HEK293 (cell line): ENCODE results near the gene MON2.

Experiments used
- CTCF ChIA-PET: fragments of 350-600 bp; formaldehyde crosslinking; extraction: SDS; loops from one replicate; lab custom pipeline; 2021; ENCODE audit warnings: antibody characterized with exemption; lab: Yijun Ruan, JAX
- POLR2A ChIA-PET: fragments of 300-600 bp; formaldehyde crosslinking; extraction: SDS; loops from one replicate; lab custom pipeline; 2020; ENCODE audit warnings: antibody characterized with exemption, inconsistent platforms; lab: Yijun Ruan, JAX
- H3K27ac ChIP-seq: fragments of 200-500 bp; sonication (Bioruptor generic); 2 replicates; pipeline ENCODE4 v1.5.1; 2014; ENCODE audit warnings: low read depth, low read length, control low read depth, inconsistent platforms; ENCODE audit errors: extremely low read depth
- H3K36me3 ChIP-seq, 2 experiments: fragments of 200-500 bp in 1 of 2; sonication (Bioruptor generic) in 1 of 2; 1 replicate in 1 of 2; 2 replicates in 1 of 2; pipeline ENCODE4 v1.5.1; 2014 to 2017; ENCODE audit warnings: inconsistent platforms in 2 of 2, low read length in 2 of 2; ENCODE audit not compliant: control insufficient read depth in 2 of 2, insufficient read depth in 1 of 2
- H3K4me1 ChIP-seq: fragments of 200-500 bp; sonication (Bioruptor generic); 2 replicates; pipeline ENCODE4 v1.5.1; 2014; ENCODE audit warnings: mild to moderate bottlenecking, low read length, inconsistent platforms; ENCODE audit not compliant: control insufficient read depth, insufficient read depth
- H3K4me3 ChIP-seq: 2 replicates; pipeline ENCODE4 v1.5.1; 2011; ENCODE audit warnings: low read depth, mild to moderate bottlenecking, control low read depth, low read length, moderate library complexity
- H3K9me3 ChIP-seq: fragments of 200-500 bp; sonication (Bioruptor generic); 2 replicates; pipeline ENCODE4 v1.5.1; 2014; ENCODE audit warnings: low read depth, low read length, inconsistent platforms; ENCODE audit not compliant: control insufficient read depth, insufficient read depth
- KLF16 ChIP-seq: fragments of 450-650 bp; formaldehyde crosslinking; IDR thresholded peaks from 2 replicates; pipeline ENCODE4 v1.5.1; 2017; ENCODE audit warnings: missing biosample characterization, missing genetic modification characterization
- ZBTB1 ChIP-seq: fragments of 450-650 bp; formaldehyde crosslinking; IDR thresholded peaks from 2 replicates; pipeline ENCODE4 v1.5.1; 2016; ENCODE audit warnings: missing biosample characterization, missing genetic modification characterization
- ZBTB17 ChIP-seq: fragments of 450-650 bp; formaldehyde crosslinking; IDR thresholded peaks from 2 replicates; pipeline ENCODE4 v1.5.1; 2016; ENCODE audit warnings: missing biosample characterization, missing genetic modification characterization
- ZIC2 ChIP-seq: fragments of 450-650 bp; formaldehyde crosslinking; IDR thresholded peaks from 2 replicates; pipeline ENCODE4 v1.5.1; 2016; ENCODE audit warnings: missing biosample characterization, missing genetic modification characterization
- ZNF366 ChIP-seq: fragments of 450-650 bp; formaldehyde crosslinking; conservative IDR thresholded peaks from 2 replicates; pipeline ENCODE4 v1.5.1; 2016; ENCODE audit warnings: missing biosample characterization, missing genetic modification characterization
- ZNF585B ChIP-seq: fragments of 450-650 bp; formaldehyde crosslinking; IDR thresholded peaks from 2 replicates; pipeline ENCODE4 v1.5.1; 2016; ENCODE audit warnings: missing biosample characterization, missing genetic modification characterization
- ZNF600 ChIP-seq: fragments of 450-650 bp; formaldehyde crosslinking; IDR thresholded peaks from 2 replicates; pipeline ENCODE4 v1.5.1; 2016; ENCODE audit warnings: missing biosample characterization, missing genetic modification characterization
- ZNF670 ChIP-seq: fragments of 450-650 bp; formaldehyde crosslinking; IDR thresholded peaks from 2 replicates; pipeline ENCODE4 v1.5.1; 2016; ENCODE audit warnings: missing biosample characterization, missing genetic modification characterization, low read depth
- ZNF792 ChIP-seq: fragments of 450-650 bp; formaldehyde crosslinking; IDR thresholded peaks from 2 replicates; pipeline ENCODE4 v1.5.1; 2016; ENCODE audit warnings: missing biosample characterization, missing genetic modification characterization
- ZNF837 ChIP-seq: fragments of 450-650 bp; formaldehyde crosslinking; IDR thresholded peaks from 2 replicates; pipeline ENCODE4 v1.5.1; 2016; ENCODE audit warnings: missing biosample characterization, missing genetic modification characterization
- ZSCAN16 ChIP-seq: fragments of 450-650 bp; formaldehyde crosslinking; IDR thresholded peaks from 2 replicates; pipeline ENCODE4 v1.5.1; 2016; ENCODE audit warnings: missing biosample characterization, missing genetic modification characterization
- ZXDB ChIP-seq: fragments of 450-650 bp; formaldehyde crosslinking; IDR thresholded peaks from 2 replicates; pipeline ENCODE4 v1.5.1; 2016; ENCODE audit warnings: missing biosample characterization, missing genetic modification characterization
- TF ChIP-seq, protein P1 (sequence below): fragments of 450-650 bp; formaldehyde crosslinking; IDR thresholded peaks from 2 replicates; pipeline ENCODE4 v1.5.1; 2016; ENCODE audit warnings: missing biosample characterization, missing genetic modification characterization
- TF ChIP-seq, protein P2 (sequence below): fragments of 450-650 bp; formaldehyde crosslinking; IDR thresholded peaks from 2 replicates; pipeline ENCODE4 v1.5.1; 2016; ENCODE audit warnings: missing biosample characterization, missing genetic modification characterization
- TF ChIP-seq, protein P3 (sequence below): fragments of 450-650 bp; formaldehyde crosslinking; conservative IDR thresholded peaks from 2 replicates; pipeline ENCODE4 v1.5.1; 2016; ENCODE audit warnings: low read depth, missing biosample characterization, missing genetic modification characterization
- TF ChIP-seq, protein P4 (sequence below): fragments of 450-650 bp; formaldehyde crosslinking; IDR thresholded peaks from 2 replicates; pipeline ENCODE4 v1.5.1; 2016; ENCODE audit warnings: missing biosample characterization, missing genetic modification characterization, borderline replicate concordance
- TF ChIP-seq, protein P5 (sequence below): fragments of 450-650 bp; formaldehyde crosslinking; IDR thresholded peaks from 2 replicates; pipeline ENCODE4 v1.5.1; 2016; ENCODE audit warnings: missing biosample characterization, missing genetic modification characterization

Gene MON2

DNA sequence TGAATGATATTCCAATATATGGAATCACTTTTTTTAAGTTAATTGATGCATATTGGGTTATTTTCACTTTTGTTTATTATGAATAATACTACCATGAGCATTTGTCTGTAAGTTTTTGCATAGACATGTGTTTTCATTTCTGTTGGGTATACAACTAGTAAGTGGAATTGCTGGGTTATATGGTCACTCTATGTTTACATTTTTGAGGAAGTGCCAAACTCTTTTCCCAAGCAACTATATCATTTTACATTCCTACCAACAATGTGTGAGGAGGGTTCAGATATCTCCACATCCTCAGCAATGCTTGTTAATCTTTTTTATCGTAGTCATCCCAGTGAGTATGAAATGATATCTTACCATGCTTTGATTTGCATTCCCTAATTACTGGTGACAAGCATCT, 64.0 kb downstream of the MON2 start:
- Histone ChIP-seq H3K4me1 (no peaks in the 10 kb centered on the region), H3K9me3 (no peaks in the 10 kb centered on the region), H3K4me3 (no peak overlapping the region), H3K27ac (no peak overlapping the region), H3K36me3 (peaks cover 14 to 23% of the 10 kb centered on the region in 2 experiments)
- ChIA-PET POLR2A (no interaction called here), CTCF (interaction anchor here (0.5 kb wide), 1 partner anchor 110 kb away, joined by 3 read pairs; no protein-coding TSS in a partner anchor)
- TF ChIP-seq KLF16 (tag by site-specific recombination) (no peak), ZSCAN16 (tag by site-specific recombination) (no peak), ZNF600 (tag by site-specific recombination) (no peak), ZNF366 (tag by site-specific recombination) (no peak), ZBTB17 (tag by site-specific recombination) (no peak), ZNF670 (tag by site-specific recombination) (no peak), ZIC2 (tag by site-specific recombination) (no peak), ZBTB1 (tag by site-specific recombination) (no peak), ZNF792 (tag by site-specific recombination) (no peak), ZXDB (tag by site-specific recombination) (no peak), ZNF837 (tag by site-specific recombination) (no peak), ZNF585B (no peak)
- TF ChIP-seq, protein P1, sequence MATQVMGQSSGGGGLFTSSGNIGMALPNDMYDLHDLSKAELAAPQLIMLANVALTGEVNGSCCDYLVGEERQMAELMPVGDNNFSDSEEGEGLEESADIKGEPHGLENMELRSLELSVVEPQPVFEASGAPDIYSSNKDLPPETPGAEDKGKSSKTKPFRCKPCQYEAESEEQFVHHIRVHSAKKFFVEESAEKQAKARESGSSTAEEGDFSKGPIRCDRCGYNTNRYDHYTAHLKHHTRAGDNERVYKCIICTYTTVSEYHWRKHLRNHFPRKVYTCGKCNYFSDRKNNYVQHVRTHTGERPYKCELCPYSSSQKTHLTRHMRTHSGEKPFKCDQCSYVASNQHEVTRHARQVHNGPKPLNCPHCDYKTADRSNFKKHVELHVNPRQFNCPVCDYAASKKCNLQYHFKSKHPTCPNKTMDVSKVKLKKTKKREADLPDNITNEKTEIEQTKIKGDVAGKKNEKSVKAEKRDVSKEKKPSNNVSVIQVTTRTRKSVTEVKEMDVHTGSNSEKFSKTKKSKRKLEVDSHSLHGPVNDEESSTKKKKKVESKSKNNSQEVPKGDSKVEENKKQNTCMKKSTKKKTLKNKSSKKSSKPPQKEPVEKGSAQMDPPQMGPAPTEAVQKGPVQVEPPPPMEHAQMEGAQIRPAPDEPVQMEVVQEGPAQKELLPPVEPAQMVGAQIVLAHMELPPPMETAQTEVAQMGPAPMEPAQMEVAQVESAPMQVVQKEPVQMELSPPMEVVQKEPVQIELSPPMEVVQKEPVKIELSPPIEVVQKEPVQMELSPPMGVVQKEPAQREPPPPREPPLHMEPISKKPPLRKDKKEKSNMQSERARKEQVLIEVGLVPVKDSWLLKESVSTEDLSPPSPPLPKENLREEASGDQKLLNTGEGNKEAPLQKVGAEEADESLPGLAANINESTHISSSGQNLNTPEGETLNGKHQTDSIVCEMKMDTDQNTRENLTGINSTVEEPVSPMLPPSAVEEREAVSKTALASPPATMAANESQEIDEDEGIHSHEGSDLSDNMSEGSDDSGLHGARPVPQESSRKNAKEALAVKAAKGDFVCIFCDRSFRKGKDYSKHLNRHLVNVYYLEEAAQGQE (tag by site-specific recombination), result no peak
- TF ChIP-seq, protein P2, sequence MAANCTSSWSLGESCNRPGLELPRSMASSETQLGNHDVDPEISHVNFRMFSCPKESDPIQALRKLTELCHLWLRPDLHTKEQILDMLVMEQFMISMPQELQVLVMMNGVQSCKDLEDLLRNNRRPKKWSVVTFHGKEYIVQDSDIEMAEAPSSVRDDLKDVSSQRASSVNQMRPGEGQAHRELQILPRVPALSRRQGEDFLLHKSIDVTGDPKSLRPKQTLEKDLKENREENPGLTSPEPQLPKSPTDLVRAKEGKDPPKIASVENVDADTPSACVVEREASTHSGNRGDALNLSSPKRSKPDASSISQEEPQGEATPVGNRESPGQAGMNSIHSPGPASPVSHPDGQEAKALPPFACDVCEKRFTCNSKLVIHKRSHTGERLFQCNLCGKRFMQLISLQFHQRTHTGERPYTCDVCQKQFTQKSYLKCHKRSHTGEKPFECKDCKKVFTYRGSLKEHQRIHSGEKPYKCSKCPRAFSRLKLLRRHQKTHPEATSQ, result no peak
- TF ChIP-seq, protein P3, sequence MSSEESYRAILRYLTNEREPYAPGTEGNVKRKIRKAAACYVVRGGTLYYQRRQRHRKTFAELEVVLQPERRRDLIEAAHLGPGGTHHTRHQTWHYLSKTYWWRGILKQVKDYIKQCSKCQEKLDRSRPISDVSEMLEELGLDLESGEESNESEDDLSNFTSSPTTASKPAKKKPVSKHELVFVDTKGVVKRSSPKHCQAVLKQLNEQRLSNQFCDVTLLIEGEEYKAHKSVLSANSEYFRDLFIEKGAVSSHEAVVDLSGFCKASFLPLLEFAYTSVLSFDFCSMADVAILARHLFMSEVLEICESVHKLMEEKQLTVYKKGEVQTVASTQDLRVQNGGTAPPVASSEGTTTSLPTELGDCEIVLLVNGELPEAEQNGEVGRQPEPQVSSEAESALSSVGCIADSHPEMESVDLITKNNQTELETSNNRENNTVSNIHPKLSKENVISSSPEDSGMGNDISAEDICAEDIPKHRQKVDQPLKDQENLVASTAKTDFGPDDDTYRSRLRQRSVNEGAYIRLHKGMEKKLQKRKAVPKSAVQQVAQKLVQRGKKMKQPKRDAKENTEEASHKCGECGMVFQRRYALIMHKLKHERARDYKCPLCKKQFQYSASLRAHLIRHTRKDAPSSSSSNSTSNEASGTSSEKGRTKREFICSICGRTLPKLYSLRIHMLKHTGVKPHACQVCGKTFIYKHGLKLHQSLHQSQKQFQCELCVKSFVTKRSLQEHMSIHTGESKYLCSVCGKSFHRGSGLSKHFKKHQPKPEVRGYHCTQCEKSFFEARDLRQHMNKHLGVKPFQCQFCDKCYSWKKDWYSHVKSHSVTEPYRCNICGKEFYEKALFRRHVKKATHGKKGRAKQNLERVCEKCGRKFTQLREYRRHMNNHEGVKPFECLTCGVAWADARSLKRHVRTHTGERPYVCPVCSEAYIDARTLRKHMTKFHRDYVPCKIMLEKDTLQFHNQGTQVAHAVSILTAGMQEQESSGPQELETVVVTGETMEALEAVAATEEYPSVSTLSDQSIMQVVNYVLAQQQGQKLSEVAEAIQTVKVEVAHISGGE (tag by site-specific recombination), result no peak
- TF ChIP-seq, protein P4, sequence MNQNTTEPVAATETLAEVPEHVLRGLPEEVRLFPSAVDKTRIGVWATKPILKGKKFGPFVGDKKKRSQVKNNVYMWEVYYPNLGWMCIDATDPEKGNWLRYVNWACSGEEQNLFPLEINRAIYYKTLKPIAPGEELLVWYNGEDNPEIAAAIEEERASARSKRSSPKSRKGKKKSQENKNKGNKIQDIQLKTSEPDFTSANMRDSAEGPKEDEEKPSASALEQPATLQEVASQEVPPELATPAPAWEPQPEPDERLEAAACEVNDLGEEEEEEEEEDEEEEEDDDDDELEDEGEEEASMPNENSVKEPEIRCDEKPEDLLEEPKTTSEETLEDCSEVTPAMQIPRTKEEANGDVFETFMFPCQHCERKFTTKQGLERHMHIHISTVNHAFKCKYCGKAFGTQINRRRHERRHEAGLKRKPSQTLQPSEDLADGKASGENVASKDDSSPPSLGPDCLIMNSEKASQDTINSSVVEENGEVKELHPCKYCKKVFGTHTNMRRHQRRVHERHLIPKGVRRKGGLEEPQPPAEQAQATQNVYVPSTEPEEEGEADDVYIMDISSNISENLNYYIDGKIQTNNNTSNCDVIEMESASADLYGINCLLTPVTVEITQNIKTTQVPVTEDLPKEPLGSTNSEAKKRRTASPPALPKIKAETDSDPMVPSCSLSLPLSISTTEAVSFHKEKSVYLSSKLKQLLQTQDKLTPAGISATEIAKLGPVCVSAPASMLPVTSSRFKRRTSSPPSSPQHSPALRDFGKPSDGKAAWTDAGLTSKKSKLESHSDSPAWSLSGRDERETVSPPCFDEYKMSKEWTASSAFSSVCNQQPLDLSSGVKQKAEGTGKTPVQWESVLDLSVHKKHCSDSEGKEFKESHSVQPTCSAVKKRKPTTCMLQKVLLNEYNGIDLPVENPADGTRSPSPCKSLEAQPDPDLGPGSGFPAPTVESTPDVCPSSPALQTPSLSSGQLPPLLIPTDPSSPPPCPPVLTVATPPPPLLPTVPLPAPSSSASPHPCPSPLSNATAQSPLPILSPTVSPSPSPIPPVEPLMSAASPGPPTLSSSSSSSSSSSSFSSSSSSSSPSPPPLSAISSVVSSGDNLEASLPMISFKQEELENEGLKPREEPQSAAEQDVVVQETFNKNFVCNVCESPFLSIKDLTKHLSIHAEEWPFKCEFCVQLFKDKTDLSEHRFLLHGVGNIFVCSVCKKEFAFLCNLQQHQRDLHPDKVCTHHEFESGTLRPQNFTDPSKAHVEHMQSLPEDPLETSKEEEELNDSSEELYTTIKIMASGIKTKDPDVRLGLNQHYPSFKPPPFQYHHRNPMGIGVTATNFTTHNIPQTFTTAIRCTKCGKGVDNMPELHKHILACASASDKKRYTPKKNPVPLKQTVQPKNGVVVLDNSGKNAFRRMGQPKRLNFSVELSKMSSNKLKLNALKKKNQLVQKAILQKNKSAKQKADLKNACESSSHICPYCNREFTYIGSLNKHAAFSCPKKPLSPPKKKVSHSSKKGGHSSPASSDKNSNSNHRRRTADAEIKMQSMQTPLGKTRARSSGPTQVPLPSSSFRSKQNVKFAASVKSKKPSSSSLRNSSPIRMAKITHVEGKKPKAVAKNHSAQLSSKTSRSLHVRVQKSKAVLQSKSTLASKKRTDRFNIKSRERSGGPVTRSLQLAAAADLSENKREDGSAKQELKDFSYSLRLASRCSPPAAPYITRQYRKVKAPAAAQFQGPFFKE (tag by site-specific recombination), result no peak
- TF ChIP-seq, protein P5, sequence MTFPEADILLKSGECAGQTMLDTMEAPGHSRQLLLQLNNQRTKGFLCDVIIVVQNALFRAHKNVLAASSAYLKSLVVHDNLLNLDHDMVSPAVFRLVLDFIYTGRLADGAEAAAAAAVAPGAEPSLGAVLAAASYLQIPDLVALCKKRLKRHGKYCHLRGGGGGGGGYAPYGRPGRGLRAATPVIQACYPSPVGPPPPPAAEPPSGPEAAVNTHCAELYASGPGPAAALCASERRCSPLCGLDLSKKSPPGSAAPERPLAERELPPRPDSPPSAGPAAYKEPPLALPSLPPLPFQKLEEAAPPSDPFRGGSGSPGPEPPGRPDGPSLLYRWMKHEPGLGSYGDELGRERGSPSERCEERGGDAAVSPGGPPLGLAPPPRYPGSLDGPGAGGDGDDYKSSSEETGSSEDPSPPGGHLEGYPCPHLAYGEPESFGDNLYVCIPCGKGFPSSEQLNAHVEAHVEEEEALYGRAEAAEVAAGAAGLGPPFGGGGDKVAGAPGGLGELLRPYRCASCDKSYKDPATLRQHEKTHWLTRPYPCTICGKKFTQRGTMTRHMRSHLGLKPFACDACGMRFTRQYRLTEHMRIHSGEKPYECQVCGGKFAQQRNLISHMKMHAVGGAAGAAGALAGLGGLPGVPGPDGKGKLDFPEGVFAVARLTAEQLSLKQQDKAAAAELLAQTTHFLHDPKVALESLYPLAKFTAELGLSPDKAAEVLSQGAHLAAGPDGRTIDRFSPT (tag by site-specific recombination), result no peak
